ENCODE results near the gene STK4.
A peak's percentile ranks its signal among the peaks of the same experiment; 100 is the strongest.

Gene STK4

DNA sequence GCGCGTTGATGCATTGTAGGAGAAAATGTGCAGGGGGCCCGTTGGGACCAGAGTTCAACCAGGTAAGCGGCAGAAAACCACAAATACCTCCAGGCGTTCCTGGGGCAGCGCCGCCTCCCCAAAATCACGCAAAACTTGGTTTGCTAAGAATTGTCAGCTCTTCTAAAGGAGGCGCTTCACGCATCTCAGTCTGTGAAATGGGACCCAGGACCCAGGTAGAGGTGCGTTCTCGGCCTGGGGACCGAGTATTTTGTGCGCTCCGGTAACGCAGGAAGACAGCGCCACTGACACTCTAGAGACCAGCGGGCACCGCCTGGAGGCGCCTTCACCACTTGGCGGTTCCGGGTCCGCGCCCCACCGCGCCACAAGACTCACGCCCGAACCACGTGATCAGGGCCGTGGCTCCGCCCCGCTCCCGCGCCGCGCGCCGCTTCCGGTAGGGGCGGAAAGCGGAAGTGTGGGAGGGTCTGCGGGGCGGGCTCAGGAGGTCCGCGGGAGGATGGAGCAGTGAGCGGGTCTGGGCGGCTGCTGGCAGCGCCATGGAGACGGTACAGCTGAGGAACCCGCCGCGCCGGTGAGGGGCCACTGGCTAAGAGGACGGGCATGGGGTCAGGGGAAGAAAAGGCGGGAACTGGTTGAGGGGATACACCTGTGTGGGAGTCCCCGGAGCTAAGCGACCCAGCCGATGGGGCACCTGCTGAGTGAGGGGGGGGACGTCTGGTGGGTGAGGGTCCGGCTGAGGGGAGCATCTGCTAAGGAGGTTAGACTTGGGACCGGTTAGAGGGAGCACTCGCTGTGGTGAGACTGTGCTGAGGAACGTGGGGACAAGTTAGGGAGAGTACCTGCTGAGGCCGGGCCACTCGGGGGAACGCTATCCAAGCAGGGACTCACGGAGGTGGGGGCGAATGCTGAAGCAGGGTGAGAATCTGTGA, at the start of gene STK4:
Gene STK4, plus strand, starts transcription at position 483 of the 932 bp plus-strand sequence. Its CDS starts 57 bp downstream, at position 540.
- DNase-seq (ENCODE audit: low read depth in 3 of 3) = peak; percentile 89 to 93 (median 92)

- DNase-seq (ENCODE audit: low read depth in 3 of 3) = no peak
These were observed 49.7 kb upstream of the STK4 start for GRCh38 chr20:44916586-44916985.

DNA sequence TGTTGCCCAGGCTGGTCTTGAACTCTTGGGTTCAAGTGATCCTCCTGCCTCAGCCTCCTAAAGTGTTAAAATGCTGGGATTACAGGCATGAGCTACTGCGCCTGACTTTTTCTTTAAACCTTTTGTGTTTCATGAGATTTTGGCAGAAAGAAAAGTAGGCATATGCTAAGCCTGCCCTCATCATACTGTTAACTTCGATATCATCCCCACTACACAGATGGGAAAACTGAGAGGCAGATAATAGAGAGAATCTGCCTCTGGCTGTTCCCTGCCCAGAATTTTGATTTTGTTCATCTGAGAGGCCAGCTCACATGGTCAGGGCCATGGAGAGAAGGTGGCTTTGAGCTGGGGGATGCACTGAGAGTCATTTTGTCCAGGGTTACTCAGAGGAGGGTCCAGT, 48.9 kb upstream of the STK4 start:
- no peak for DNase-seq (ENCODE audit: low read depth in 3 of 3)

GRCh38 chr20:44918342-44918741, 48.0 kb upstream of the STK4 start:
- DNase-seq (ENCODE audit: low read depth in 3 of 3) = no peak

GRCh38 chr20:44918761-44919160, 47.6 kb upstream of the STK4 start:
- no peak for DNase-seq (ENCODE audit: low read depth in 3 of 3)

DNA sequence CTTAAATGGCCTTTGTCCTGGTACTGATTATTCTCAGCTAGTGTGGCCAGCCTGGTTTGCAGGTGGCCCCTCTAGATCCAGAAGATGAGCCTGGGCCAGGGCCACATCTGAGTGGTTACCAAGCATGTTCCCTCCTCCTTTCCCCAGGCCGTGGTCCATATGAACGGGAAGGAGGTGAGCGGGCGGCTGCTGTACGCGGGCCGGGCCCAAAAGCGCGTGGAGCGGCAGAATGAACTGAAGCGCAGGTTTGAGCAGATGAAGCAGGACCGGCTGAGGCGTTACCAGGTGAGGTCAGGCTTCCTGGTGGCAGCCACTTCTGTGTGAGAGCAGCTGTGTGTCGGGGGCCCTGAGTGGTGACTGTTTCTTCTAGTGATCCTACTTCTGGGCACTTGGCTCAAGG, 44.9 kb upstream of the STK4 start:
- DNase-seq (ENCODE audit: low read depth in 3 of 3) = no peak

GRCh38 chr20:44924541-44924940, 41.8 kb upstream of the STK4 start:
- no peak for DNase-seq (ENCODE audit: low read depth in 3 of 3)

- no peak for DNase-seq (ENCODE audit: low read depth in 3 of 3)
These were observed 37.7 kb upstream of the STK4 start for GRCh38 chr20:44928595-44928994.

- no peak for DNase-seq (ENCODE audit: low read depth in 3 of 3)
These were observed 35.7 kb upstream of the STK4 start for GRCh38 chr20:44930517-44931168.

DNA sequence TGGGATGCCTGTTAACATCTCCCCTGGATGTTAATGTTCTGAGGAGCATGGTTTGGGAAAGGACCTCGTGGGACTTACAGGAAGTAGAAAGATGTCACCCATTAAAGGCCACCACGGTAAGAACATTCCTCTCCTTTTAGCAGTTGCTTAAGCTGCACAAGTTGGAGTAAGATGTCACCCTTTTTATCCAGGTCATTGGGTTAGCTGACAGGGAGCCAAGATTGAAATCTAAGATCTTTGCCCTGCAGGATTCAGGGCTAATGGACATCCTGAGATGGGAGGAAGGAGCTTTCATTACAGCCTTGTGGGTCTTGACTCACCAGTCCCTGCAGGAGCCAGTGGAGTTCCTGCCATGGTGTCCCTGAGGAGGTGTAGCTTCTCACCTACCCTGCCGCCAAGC, 34.4 kb upstream of the STK4 start:
- no peak for DNase-seq (ENCODE audit: low read depth in 3 of 3)

- DNase-seq (ENCODE audit: low read depth in 3 of 3) = no peak
These were observed 33.4 kb upstream of the STK4 start for GRCh38 chr20:44932916-44933315.

DNA sequence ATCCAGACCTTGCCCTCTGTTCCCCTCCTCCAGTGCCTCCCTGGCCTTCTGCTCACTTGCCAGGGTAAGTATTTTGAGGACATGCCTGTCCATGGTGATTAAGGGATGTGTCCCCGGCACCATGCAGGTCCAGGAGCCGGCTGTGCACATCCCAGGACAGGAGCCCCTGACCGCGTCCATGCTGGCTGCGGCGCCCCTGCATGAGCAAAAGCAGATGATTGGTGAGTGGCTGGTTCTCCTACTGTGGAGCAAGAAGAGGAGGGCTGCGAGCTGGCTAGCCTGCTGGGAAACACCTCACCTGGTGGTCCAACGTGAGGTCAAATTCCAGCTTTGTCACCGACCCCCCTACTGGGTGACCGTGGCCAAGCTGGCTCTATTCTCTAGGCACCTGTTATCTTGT, 29.8 kb upstream of the STK4 start:
- no peak for DNase-seq (ENCODE audit: low read depth in 3 of 3)

DNA sequence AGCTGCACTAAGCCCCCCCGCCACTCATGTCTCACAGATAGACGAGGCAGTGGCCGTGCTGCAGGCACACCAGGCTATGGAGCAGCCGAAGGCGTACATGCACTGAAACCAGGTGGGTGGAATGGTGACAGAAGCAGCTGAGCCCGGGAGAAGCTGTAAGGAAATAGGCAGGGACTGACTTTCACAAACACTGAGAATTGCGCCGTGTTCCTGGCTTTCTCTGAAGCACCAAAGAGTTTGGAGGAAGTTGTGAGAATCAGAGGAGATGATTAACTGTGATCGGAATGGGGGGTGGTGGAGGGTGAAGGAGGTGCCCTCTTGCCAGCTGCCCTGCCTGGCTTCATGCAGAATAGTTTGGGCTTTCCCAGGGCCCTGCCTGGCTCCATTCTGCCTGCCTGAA, 27.7 kb upstream of the STK4 start:
- no peak for DNase-seq (ENCODE audit: low read depth in 3 of 3)

GRCh38 chr20:44941120-44941691, 25.1 kb upstream of the STK4 start:
- no peak for DNase-seq (ENCODE audit: low read depth in 3 of 3)

DNA sequence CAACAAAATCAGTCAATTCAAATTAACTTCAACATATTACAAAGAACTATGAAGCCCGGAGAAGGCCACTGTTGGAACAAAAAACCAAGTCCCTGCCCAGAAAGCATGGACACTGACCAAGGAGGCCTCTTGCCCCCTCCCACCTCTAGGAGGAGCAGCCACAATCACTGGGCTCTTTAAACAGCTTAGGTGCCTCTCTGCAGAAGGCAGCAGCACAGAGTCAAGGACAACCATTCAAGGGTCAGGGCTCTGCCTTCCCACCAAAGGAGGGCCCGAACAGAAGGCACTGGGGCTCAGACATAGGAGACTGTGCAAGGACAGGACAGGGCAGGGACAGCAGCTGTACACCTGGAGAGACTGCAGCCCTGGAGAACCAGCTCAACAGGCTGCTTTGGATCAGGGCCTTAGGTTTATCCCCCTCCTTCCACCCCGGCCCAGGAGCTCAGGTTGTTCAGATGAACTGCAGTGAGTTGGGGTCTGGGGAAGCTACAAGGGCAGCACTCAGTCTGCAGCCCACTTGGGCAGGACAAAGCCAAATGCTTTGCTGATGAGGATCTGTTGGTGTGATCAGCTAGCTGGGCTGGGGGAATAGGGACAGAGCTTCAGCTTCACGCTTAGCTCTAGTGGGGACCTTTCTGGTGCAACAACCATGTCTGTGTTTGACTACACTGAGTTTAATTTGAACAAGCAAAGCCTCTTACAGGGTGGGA, 23.9 kb upstream of the STK4 start:
- DNase-seq (ENCODE audit: low read depth in 3 of 3) = no peak

DNA sequence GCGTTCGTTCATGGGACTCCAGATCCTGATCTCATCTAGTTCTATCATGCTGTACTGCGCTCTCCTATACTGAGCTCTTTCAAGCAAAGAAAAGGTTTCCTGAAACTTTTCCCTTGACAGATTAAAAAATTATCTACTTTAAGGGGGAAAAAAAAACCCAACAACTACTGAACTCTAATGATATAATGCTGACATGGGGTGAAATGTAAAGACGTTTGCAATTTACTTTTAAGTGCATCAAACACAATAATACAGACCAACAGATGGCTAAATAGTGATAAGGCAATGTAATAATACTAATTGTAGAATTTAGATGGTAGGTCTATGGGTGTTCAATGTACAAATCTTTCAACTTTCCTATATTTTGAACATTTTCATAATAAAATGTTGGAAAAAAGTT, 22.5 kb upstream of the STK4 start:
- no peak for DNase-seq (ENCODE audit: low read depth in 3 of 3)

DNA sequence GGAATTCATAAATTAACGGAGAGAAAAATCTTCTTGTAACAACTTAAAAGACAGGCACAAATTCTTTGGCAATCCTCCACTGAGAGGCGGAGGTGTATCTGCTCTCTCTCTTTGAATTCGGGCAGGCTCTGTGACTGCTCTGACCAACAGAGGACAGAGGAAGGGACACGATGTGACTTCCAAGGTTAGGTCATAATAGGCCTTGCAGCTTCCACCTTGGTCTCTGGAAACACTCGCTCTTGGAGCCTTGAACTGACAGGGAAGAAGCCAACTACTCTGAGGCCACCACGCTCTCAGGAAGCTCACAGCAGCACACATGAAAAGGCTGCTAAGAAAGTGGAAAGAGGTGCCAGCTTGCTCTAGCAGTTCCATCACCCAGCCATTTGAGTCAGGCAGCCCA, 21.1 kb upstream of the STK4 start:
- DNase-seq (ENCODE audit: low read depth in 3 of 3) = no peak

DNA sequence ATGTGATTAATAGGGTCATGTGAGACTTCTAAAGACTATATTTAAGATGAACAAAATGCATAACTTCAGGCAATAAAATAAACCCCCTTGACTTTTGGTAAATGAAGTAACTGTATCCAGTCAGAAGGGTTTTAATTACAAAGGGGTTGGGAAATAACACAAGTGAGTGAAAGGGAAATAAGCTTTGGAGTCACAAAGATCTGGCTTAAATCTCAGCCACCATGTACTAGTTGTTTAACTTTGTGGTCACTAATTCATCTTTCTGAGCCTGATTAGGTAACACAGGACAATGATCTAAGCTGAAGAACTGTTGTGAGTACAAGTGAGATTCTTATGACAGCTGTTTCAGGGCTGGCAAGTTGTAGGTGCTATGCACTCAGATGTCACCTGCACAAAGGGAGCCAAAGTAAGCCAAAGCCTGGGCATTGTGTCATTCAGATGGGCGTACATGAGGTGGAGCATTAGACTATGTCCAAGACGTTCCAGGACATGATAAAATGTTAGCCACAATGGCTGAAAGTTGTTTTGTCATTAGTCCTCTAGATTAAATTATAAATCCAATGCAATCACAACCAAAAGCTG, 19.9 kb upstream of the STK4 start:
- DNase-seq (ENCODE audit: low read depth in 3 of 3) = no peak

- no peak for DNase-seq (ENCODE audit: low read depth in 3 of 3)
These were observed 18.2 kb upstream of the STK4 start for GRCh38 chr20:44948107-44948506.

- DNase-seq (ENCODE audit: low read depth in 3 of 3) = no peak
These were observed 17.8 kb upstream of the STK4 start for GRCh38 chr20:44948513-44948912.

DNA sequence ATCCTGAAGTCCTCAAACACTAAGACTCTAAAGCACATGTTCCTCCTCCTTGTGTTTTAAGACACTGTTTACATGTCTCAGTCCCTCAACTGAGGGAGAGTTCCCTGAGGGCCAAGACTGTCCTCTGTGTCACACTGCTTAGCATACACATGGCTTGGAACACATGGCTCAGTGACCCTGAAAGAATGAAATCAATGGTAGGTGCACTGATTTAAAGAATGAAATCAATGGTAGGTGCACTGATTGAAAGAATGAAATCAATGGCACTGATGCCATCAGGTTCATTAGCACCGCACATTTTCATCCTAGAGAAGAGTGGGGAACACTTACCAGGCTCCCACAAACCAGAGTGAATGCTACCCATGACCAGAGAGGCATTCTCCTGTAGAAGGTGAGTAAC, 15.9 kb upstream of the STK4 start:
- no peak for DNase-seq (ENCODE audit: low read depth in 3 of 3)

DNA sequence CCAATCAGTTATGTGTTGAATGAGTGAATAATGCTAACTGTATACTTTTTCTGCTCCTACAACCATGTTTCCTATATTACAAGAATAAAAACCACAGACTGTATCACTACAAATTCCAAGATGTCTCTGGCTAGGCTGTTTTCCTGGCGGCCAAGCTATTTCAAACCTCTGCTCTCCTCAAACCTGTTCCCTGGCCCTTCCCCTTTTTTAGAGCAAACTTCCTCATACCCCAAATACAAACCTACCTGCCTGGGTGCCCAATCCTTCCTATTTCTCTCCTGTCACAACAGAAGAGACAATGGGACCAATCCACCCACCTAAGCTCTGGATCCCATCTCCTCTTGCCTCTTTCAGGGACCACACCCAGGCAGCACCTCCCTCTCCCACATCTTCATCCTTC, 13.6 kb upstream of the STK4 start:
- no peak for DNase-seq (ENCODE audit: low read depth in 3 of 3)

Measured in stimulated activated CD4-positive, alpha-beta T cell treated with anti-CD3 and anti-CD28 coated beads, TNF-alpha, amount 100 ng/mL, for 4 hours (primary cell).